ENCODE results near the gene WEE1.

DNA sequence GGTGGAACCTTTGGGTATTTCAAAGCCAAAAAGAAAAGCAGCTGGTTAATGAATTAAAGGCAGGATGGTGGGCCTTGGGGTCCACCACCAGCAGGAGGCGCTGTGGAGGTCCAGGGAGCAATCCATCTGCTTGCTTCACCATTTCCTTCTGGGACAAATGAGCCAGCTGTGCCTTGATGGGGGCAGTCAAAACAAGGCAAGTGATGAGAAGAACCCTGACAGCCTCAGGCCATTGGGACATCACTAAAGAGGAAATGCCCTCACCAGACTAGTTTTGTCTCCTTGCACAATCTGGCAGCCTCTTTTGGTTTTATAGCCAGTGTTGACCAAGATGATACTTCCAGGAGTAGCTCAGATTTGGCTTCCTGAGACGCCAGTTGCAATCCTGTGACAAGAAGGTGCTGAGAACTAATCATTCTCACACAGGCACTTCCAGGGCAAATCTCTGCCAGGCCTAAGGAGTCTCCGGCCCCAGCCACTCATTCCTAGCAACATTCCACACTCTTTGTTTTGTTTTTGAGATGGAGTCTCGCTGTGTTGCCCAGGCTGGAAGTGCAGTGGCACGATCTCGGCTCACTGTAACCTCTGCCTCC lies 38.2 kb upstream of the WEE1 start:
- TF ChIP-seq EP300 (IDR thresholded peaks at IDR 0.05; ENCODE audit: borderline replicate concordance in 1 of 2, control insufficient read depth in 1 of 2, low read depth in 2 of 2, low read length in 2 of 2): no peak
- no peak for TF ChIP-seq JUND (IDR thresholded peaks at IDR 0.05; ENCODE audit: low read depth, low read length)
- TF ChIP-seq NRF1 (conservative IDR thresholded peaks at IDR 0.05; ENCODE audit: low read depth, low read length): no peak
- TF ChIP-seq, protein P1, sequence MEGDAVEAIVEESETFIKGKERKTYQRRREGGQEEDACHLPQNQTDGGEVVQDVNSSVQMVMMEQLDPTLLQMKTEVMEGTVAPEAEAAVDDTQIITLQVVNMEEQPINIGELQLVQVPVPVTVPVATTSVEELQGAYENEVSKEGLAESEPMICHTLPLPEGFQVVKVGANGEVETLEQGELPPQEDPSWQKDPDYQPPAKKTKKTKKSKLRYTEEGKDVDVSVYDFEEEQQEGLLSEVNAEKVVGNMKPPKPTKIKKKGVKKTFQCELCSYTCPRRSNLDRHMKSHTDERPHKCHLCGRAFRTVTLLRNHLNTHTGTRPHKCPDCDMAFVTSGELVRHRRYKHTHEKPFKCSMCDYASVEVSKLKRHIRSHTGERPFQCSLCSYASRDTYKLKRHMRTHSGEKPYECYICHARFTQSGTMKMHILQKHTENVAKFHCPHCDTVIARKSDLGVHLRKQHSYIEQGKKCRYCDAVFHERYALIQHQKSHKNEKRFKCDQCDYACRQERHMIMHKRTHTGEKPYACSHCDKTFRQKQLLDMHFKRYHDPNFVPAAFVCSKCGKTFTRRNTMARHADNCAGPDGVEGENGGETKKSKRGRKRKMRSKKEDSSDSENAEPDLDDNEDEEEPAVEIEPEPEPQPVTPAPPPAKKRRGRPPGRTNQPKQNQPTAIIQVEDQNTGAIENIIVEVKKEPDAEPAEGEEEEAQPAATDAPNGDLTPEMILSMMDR (IDR thresholded peaks at IDR 0.05 in 2 of 3, conservative IDR thresholded peaks at IDR 0.05 in 1 of 3; ENCODE audit: control insufficient read depth in 2 of 3, extremely low read depth in 1 of 3, insufficient read depth in 1 of 3, low read depth in 3 of 3, low read length in 3 of 3): peak; percentile 79 to 92 (median 86)
- no peak for TF ChIP-seq POLR2A (IDR thresholded peaks at IDR 0.05; ENCODE audit: low read depth, low read length)
- TF ChIP-seq GABPA (IDR thresholded peaks at IDR 0.05; ENCODE audit: low read depth): no peak
- no peak for TF ChIP-seq ZSCAN29 (IDR thresholded peaks at IDR 0.05)
- TF ChIP-seq ZNF24 (IDR thresholded peaks at IDR 0.05): no peak
- no peak for TF ChIP-seq EZH2 (IDR thresholded peaks at IDR 0.05; ENCODE audit: borderline replicate concordance, control insufficient read depth, low read depth, low read length)
- no peak for TF ChIP-seq CBX3 (IDR thresholded peaks at IDR 0.05; ENCODE audit: borderline replicate concordance, low read depth)
- no peak for TF ChIP-seq PAX5 (IDR thresholded peaks at IDR 0.05; ENCODE audit: borderline replicate concordance, low read depth, low read length)
- TF ChIP-seq, protein P2, sequence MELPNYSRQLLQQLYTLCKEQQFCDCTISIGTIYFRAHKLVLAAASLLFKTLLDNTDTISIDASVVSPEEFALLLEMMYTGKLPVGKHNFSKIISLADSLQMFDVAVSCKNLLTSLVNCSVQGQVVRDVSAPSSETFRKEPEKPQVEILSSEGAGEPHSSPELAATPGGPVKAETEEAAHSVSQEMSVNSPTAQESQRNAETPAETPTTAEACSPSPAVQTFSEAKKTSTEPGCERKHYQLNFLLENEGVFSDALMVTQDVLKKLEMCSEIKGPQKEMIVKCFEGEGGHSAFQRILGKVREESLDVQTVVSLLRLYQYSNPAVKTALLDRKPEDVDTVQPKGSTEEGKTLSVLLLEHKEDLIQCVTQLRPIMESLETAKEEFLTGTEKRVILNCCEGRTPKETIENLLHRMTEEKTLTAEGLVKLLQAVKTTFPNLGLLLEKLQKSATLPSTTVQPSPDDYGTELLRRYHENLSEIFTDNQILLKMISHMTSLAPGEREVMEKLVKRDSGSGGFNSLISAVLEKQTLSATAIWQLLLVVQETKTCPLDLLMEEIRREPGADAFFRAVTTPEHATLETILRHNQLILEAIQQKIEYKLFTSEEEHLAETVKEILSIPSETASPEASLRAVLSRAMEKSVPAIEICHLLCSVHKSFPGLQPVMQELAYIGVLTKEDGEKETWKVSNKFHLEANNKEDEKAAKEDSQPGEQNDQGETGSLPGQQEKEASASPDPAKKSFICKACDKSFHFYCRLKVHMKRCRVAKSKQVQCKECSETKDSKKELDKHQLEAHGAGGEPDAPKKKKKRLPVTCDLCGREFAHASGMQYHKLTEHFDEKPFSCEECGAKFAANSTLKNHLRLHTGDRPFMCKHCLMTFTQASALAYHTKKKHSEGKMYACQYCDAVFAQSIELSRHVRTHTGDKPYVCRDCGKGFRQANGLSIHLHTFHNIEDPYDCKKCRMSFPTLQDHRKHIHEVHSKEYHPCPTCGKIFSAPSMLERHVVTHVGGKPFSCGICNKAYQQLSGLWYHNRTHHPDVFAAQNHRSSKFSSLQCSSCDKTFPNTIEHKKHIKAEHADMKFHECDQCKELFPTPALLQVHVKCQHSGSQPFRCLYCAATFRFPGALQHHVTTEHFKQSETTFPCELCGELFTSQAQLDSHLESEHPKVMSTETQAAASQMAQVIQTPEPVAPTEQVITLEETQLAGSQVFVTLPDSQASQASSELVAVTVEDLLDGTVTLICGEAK (IDR thresholded peaks at IDR 0.05; ENCODE audit: borderline replicate concordance): no peak
- no peak for TF ChIP-seq ESRRA (IDR thresholded peaks at IDR 0.05; ENCODE audit: low read length)

Measured in GM12878 (cell line).